Measurements from ENCODE around the gene DBT. TPM values are rescaled to one million over a fixed set of nuclear protein-coding genes. Genes with fewer than 3 reads are reported as not detected.

DBT gene
- total and polyA plus RNA-seq, 8 donors, result 0.87 to 22.3 (median 6.3) TPM

- Histone ChIP-seq H3K4me3 (no peak overlapping the region), H3K36me3 (no peaks in the 10 kb centered on the region), H3K9me3 (no peaks in the 10 kb centered on the region), H3K27me3 (no peaks in the 10 kb centered on the region), H3K27ac (no peak overlapping the region), H3K4me1 (peaks cover 0 to 7% (median 3%) of the 10 kb centered on the region in 4 donors)
- WGBS, 5 donors, result 92 to 97% (median 95%) methylated on average over 4 of the region's 4 CpGs
- no peak for DNase-seq
- intact Hi-C loops (cut with DNase I; ENCODE audit: low total_unique reads), result no loop called here
- no peak for TF ChIP-seq CTCF (IDR thresholded peaks at IDR 0.05)
- no peak for TF ChIP-seq EP300 (IDR thresholded peaks at IDR 0.05)
- TF ChIP-seq POLR2A (IDR thresholded peaks at IDR 0.05), result no peak
- TF ChIP-seq POLR2AphosphoS5 (IDR thresholded peaks at IDR 0.05), result no peak
Measured at GRCh38 chr1:100183370-100183769, 66.3 kb downstream of the DBT start.

GRCh38 chr1:100178091-100178490 is 71.5 kb downstream of the DBT start, which contains the start of gene LRRC39:
TSS of gene LRRC39 (minus strand) at chr1:100178256. CDS start at chr1:100168516, 9,740 bp downstream.
- 62 to 68% (median 66%) methylated on average over 5 of the region's 5 CpGs for WGBS, 5 donors
- intact Hi-C loops (cut with DNase I; ENCODE audit: low total_unique reads), result no loop called here

DNA sequence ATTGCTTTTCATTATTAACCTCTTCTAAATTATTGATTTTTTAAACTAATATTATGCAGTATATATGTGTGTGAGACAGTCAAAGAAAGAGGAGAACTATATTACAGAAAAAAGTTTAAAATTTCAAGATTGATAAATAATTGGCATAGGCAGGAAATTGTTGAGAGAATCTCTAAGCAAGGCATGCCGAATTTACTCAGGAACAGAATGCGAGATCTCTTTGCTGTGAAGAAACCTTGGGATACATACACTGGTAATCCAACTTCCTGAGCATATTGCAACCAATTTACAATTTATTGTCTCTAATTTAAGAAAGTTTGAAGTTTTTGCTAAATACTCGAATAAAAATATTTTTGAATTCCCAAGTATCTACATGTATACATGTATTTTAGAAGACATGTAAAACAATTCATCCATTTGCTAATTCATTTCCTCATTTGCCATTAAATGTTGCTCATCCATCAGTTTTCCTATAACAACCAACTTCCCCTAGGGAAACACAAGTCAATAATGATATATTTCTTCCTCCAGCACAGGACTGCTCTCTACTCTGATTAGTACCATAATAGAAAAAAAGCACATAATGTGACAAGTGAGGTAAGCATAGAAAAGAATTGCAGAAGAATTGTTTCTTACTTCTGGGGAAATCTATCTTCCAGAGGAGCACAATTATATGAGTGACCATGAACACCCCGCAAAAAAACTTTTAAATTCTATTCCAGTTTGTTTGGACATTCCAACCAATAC is 72.2 kb downstream of the DBT start:
- Histone ChIP-seq H3K9me3 (no peaks in the 10 kb centered on the region), H3K27me3 (no peaks in the 10 kb centered on the region), H3K27ac (no peak overlapping the region), H3K4me3 (no peak overlapping the region), H3K36me3 (no peaks in the 10 kb centered on the region), H3K4me1 (no peaks in the 10 kb centered on the region)
- TF ChIP-seq EP300 (IDR thresholded peaks at IDR 0.05), result no peak
- TF ChIP-seq POLR2A (IDR thresholded peaks at IDR 0.05), result no peak
- no peak for TF ChIP-seq POLR2AphosphoS5 (IDR thresholded peaks at IDR 0.05)
- no peak for TF ChIP-seq CTCF (IDR thresholded peaks at IDR 0.05)
- intact Hi-C loops (cut with DNase I; ENCODE audit: low total_unique reads), result no loop called here
- DNase-seq, result no peak
- WGBS, 5 donors, result 87 to 95% (median 92%) methylated on average over 4 of the region's 4 CpGs

More at GRCh38 chr1:100178091-100178490, 71.5 kb downstream of the DBT start, which contains the start of gene LRRC39:
- Histone ChIP-seq H3K9me3 (no peaks in the 10 kb centered on the region), H3K36me3 (no peaks in the 10 kb centered on the region), H3K27ac (no peak within 1 kb of the TSS), H3K4me3 (no peak within 1 kb of the TSS), H3K4me1 (no peaks in the 10 kb centered on the region), H3K27me3 (no peaks in the 10 kb centered on the region)
- peak in 1 of 2 donors; percentile 4 for DNase-seq
- TF ChIP-seq CTCF (IDR thresholded peaks at IDR 0.05) (no peak), EP300 (IDR thresholded peaks at IDR 0.05) (no peak), POLR2A (IDR thresholded peaks at IDR 0.05) (no peak)

DNA sequence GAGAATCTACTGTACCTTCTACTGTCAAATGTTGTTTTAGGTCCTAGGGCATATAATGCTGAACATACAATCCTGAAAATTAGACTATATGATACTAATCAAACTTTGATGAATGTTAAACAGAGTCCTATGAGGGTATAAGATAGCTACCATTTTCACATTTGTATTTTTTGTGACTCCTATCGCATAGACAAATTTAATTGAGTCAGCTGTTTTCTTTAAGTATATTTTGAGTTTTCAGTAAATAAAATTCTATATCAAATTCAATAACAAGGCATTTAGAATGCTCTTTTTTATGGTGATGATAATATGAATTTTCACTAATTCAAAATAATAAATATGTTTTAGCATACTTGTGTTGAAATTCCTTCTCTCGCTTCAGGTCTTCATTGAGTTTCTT is 81.6 kb downstream of the DBT start:
- no peak for DNase-seq
- no peaks in the 10 kb centered on the region for H3K9me3 ChIP-seq
- WGBS, 5 donors, result 96 to 98% (median 97%) methylated on average over 2 of the region's 2 CpGs
- no peak overlapping the region for H3K4me3 ChIP-seq
- H3K27ac ChIP-seq, result no peak overlapping the region
- H3K36me3 ChIP-seq, result no peaks in the 10 kb centered on the region
- intact Hi-C loops (cut with DNase I; ENCODE audit: low total_unique reads), result no loop called here
- TF ChIP-seq CTCF (IDR thresholded peaks at IDR 0.05) (no peak), EP300 (IDR thresholded peaks at IDR 0.05) (no peak), POLR2AphosphoS5 (IDR thresholded peaks at IDR 0.05) (no peak), POLR2A (IDR thresholded peaks at IDR 0.05) (no peak)
- H3K27me3 ChIP-seq, result no peaks in the 10 kb centered on the region
- no peaks in the 10 kb centered on the region for H3K4me1 ChIP-seq

Data from stomach (tissue), 9 donors.